Ammon's horn (tissue), 1 donor: ENCODE data around the gene ARL4C.
A peak's percentile ranks its signal among the peaks of the same experiment; 100 is the strongest.
"Not testable (repeated sequence)": the region's sequence is repeated elsewhere in the genome, so short reads cannot be mapped to it uniquely, and the experiment has no call there.

Source experiments
- DNase-seq: peaks from one replicate; pipeline ENCODE4 v3.0.0-alpha.2; 2016; ENCODE audit warnings: low spot score

ARL4C gene

DNA sequence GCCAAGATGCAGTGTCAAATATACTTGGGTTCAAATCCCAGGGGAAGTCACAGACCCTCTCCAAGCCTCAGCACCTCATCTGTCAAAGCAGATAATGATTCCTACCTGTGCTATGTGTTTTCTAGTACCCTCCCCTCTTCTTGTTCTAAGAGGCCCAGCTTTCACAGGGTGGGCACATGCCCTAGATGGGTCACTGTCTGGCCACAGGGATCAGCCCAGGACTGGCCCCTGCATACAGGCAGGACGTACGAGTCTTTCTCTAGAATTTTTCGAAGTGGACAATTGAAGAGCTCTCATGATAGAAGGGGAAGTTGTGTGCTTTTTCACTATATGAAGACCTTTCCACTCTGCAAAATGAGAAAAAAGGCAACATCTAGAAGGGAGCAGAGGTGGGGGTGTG is 22.2 kb downstream of the ARL4C start:
- no peak for DNase-seq

DNA sequence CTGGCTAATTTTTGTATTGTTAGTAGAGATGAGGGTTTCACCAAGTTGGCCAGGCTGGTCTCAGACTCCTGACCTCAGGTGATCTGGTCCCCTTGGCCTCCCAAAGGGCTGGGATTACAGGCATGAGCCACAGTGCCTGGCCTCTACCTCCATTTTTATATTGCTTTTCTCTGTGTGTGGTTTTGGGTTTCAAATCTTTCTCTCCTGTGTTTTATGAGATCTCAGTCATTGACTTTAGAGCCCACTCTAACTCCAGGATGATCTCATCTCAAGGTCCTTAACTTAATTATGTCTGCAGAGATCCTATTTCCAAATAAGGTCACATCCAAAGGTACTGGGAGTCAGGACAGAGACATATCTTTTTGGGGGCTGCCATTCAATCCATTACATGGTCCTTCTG is 24.7 kb downstream of the ARL4C start:
- DNase-seq: no peak

GRCh38 chr2:234469972-234470371 is 26.9 kb downstream of the ARL4C start:
- no peak for DNase-seq

GRCh38 chr2:234469251-234469845 is 27.5 kb downstream of the ARL4C start:
- DNase-seq: no peak

GRCh38 chr2:234468503-234468902 is 28.4 kb downstream of the ARL4C start:
- peak; percentile 50 for DNase-seq

GRCh38 chr2:234467289-234467688 is 29.6 kb downstream of the ARL4C start:
- no peak for DNase-seq

DNA sequence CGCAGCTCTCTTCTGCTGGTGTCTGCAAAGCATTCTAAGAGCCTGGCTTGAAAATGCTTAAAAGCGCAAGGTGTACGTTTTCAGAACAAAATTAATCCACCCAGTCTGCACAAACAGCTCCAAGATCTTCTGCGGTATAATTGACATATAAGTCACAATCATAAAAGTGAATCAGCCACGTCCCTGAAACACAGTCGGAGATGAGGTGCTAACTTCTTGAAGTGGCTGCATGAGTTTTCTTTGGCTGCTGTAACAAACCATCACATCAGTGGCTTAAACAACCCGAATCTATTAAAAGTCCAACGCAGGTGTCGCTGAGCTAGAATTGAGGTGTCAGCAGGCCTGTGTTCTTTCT is 32.6 kb downstream of the ARL4C start:
- DNase-seq: no peak

DNA sequence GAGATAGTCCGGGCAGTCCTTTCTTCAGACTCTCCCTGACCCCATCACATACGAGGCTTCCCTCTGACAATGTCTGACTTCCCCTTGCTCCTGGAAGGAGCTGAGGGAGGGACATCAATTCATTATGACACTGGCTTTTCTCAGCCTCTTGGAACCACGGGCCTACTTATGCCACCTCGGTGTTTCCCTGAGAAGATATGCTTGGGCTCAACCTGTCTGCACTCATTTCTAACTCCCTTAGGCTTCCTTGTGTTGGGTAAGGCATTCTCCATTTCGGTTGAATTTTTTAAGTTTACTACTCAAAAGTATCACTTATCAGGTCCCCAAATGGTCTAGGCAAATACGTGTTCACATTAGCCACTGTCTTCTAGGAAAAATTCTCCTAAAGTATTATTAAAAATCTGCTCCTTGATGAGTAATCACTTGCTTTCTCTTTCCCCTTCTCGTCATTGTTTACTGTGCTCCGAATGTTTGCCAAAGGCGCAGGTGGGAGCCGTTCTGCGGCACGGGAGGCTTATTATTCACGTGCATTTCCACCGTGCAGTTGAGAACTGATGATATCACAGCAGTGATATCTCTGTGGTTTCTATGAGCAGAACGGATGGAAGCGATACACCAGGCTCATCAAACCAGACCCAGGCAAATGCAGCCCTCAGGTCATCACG is 33.1 kb downstream of the ARL4C start:
- no peak for DNase-seq

- no peak for DNase-seq
Observed at GRCh38 chr2:234462218-234462992, 34.5 kb downstream of the ARL4C start.

DNA sequence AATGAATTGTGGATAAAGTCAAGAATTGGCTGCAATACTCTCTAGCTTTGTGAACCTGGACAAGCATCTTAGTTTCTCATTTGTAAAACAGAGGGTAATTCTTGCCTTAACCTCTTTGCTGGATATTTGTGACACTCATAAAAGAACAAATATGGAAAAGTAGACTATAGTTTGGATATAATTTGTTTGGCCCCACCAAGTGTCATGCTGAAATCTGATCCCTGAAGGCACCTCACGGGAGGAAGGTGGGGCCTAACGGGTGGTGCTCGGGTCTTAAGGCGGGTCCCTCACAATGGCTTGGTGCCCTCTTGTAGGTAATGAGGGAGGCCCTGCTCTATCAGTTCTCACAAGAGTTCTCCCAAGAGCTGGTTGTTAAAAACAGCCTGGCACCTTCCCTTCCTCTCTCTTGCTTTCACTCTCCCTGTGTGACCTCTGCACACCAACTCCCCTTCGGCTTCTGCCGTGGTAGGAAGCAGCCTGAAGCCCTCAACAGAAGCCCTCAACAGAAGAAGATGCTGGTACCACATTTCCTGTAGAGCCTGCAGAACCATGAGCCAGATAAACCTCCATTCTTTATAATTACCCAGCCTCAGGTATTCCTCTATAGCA is 37.4 kb downstream of the ARL4C start:
- DNase-seq: no peak

DNA sequence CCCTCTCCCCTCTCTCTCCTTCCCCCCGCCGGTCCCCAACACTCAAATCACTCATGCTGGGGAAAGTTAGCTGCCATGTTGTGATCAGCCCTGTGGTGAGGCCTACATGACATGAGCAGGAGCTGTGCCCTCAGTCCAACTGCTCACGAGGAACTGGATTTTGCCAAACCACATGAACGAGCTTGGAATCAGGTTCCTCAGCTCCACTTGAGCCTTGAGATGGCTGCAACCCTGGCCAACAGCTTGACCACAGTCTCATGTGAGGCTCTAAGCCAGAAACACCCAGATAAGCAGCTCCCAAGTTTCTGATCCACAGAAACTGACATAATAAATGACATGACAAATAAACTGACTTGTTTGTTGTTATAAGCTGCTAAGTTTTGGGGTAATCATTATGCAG is 38.4 kb downstream of the ARL4C start:
- no peak for DNase-seq

- DNase-seq: no peak
Observed at GRCh38 chr2:234457421-234457820, 39.5 kb downstream of the ARL4C start.

- DNase-seq: not testable (repeated sequence)
Observed at GRCh38 chr2:234455246-234455645, 41.6 kb downstream of the ARL4C start.

- no peak for DNase-seq
Observed at GRCh38 chr2:234454433-234454832, 42.4 kb downstream of the ARL4C start.

DNA sequence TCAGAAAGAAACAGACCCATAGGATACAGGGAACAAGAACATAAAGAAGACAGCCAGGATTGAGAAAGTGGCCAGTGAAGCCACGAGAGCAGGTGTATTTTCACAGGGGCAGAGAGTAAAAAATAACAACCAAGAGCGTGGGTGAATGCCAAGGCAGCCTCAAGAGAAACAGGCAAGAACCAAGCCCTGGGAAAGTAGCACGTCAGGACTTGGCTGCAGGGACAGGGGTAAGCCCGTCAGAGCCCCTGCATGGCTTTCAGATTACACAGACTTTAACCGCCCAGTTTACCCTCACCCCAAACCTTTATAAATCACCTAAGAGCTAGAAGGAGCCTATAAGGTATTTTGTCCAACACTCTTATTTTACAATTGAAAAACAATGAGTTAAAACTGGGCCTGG is 43.7 kb downstream of the ARL4C start:
- DNase-seq: no peak

- DNase-seq: no peak
Observed at GRCh38 chr2:234451852-234452625, 44.8 kb downstream of the ARL4C start.

DNA sequence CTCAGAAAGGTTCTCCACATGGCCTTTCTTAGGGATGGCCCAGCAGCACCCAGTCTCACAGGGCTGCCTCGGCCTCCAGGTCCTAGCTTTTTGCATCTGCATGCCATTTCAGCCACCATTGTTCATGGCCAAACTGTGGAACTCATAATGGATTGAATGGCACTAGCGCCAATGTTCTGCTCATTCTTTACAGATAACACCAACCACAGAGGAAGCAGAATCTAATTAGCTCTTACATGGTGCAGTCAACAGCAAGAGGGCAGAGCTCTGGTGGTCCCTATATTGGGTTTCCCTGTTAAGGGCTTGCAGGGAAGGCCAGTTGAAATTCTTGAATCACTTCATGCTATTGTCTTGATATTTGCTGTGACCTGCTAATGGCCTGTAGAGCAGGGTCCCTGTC is 45.6 kb downstream of the ARL4C start:
- DNase-seq: no peak

GRCh38 chr2:234450431-234451124 is 46.3 kb downstream of the ARL4C start:
- no peak for DNase-seq

DNA sequence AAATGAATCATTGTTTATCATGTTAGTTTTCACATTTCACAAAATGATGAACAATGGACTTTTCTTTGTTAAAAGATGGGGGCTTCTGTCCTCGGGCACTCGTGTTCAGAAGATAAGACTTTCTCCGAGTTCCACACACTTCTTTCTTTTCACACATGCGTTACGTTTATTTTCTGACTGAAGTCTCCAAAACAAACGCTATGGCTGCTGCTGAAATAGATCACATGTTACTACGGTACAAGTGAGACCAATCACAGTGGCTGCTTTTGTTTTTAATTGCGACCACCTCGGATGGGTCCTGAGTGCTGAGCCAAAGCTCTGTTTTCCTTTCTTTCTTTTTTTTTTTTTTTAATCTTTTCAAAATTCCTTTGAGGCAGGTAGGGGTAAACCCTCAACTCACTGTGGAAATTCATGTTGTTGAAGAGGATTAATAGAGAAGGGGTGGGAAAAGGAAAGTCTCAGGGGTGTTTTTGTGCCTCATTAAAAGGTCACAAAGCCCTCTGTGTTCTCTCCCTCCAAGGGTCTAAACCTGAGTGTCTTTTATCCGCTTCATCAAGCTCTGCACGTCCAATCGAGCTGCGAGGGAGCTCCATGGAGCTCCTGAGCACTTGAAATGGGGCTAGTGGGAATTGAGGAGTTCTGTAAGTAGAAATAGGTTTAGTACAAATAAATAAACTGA is 48.2 kb downstream of the ARL4C start:
- DNase-seq: no peak

GRCh38 chr2:234447963-234448362 is 48.9 kb downstream of the ARL4C start:
- no peak for DNase-seq

DNA sequence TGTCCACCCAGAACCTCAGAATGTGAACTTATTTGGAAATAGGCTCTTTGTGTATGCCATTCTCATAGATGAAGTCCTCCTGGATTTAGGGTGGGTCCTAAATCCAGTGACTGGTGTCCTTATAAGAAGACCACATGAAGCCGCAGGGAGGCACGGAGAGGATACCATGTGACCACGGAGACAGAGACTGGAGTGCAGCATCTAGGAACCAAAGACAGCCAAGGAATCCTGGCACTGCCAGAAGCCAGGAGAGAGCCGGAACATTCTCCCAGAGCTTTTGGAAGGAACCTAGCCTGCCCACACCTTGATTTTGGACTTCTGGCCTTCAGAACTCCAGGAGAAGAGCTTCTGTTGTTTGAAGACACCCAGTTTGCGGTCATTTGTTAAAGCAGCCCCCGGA is 49.7 kb downstream of the ARL4C start:
- no peak for DNase-seq
